Measurements from ENCODE around the gene MINDY4. TPM values are rescaled to one million over a fixed set of nuclear protein-coding genes. Genes with fewer than 3 reads are reported as not detected.

Gene MINDY4
- total and polyA plus RNA-seq, 2 donors (not counting 1 experiment from before 2014, with no cell fraction given), result 6.1 to 6.3 TPM

- Histone ChIP-seq H3K27me3 (ENCODE audit: control insufficient read depth, insufficient read depth, low read length) (no peaks in the 10 kb centered on the region), H3K4me2 (ENCODE audit: extremely low read depth, insufficient read depth, low read length) (no peak overlapping the region), H3K4me1 (ENCODE audit: control insufficient read depth, extremely low read depth, insufficient read depth, low read length) (peaks cover 2% of the 10 kb centered on the region), H3K36me3 (ENCODE audit: control insufficient read depth, insufficient read depth, low read length) (no peaks in the 10 kb centered on the region), H3K79me2 (ENCODE audit: control insufficient read depth, insufficient read depth, low read length) (no peaks in the 10 kb centered on the region), H4K20me1 (ENCODE audit: control insufficient read depth, extremely low read depth, insufficient read depth, low read length) (no peaks in the 10 kb centered on the region), H2AFZ (ENCODE audit: low read length) (no peak overlapping the region), H3K9ac (ENCODE audit: insufficient read depth, low read length) (no peak overlapping the region), H3K4me3 (replicated peaks in 1 of 4; ENCODE audit: control extremely low read depth in 1 of 4, insufficient read depth in 1 of 4, low read depth in 3 of 4, low read length in 4 of 4) (no peak overlapping the region), H3K9me3 (ENCODE audit: control insufficient read depth, insufficient read depth, low read depth, low read length) (no peaks in the 10 kb centered on the region), H3K27ac (ENCODE audit: insufficient read depth, low read length) (no peak overlapping the region)
- no peak for DNase-seq (ENCODE audit: low read depth in 2 of 2)
- no peak for TF ChIP-seq CTCF (conservative IDR thresholded peaks at IDR 0.05 in 1 of 2, IDR thresholded peaks at IDR 0.05 in 1 of 2; ENCODE audit: low read depth in 1 of 2, low read length in 2 of 2)
- TF ChIP-seq EZH2 (IDR thresholded peaks at IDR 0.05; ENCODE audit: low read length, missing control alignments), result no peak
These were observed 75.2 kb downstream of the MINDY4 start for GRCh38 chr7:30846378-30846777.

- Histone ChIP-seq H3K4me2 (ENCODE audit: extremely low read depth, insufficient read depth, low read length) (no peak overlapping the region), H3K4me3 (replicated peaks in 1 of 4; ENCODE audit: control extremely low read depth in 1 of 4, insufficient read depth in 1 of 4, low read depth in 3 of 4, low read length in 4 of 4) (no peak overlapping the region), H2AFZ (ENCODE audit: low read length) (no peak overlapping the region), H3K79me2 (ENCODE audit: control insufficient read depth, insufficient read depth, low read length) (no peaks in the 10 kb centered on the region), H3K27ac (ENCODE audit: insufficient read depth, low read length) (no peak overlapping the region), H4K20me1 (ENCODE audit: control insufficient read depth, extremely low read depth, insufficient read depth, low read length) (no peaks in the 10 kb centered on the region), H3K27me3 (ENCODE audit: control insufficient read depth, insufficient read depth, low read length) (no peaks in the 10 kb centered on the region), H3K36me3 (ENCODE audit: control insufficient read depth, insufficient read depth, low read length) (no peaks in the 10 kb centered on the region), H3K9ac (ENCODE audit: insufficient read depth, low read length) (no peak overlapping the region), H3K9me3 (ENCODE audit: control insufficient read depth, insufficient read depth, low read depth, low read length) (no peaks in the 10 kb centered on the region), H3K4me1 (ENCODE audit: control insufficient read depth, extremely low read depth, insufficient read depth, low read length) (peaks cover 2% of the 10 kb centered on the region)
- DNase-seq (ENCODE audit: low read depth in 2 of 2), result no peak
- TF ChIP-seq CTCF (conservative IDR thresholded peaks at IDR 0.05 in 1 of 2, IDR thresholded peaks at IDR 0.05 in 1 of 2; ENCODE audit: low read depth in 1 of 2, low read length in 2 of 2), result no peak
- TF ChIP-seq EZH2 (IDR thresholded peaks at IDR 0.05; ENCODE audit: low read length, missing control alignments), result no peak
These were observed 77.1 kb downstream of the MINDY4 start for GRCh38 chr7:30848121-30848855.

- H3K9me3 ChIP-seq (ENCODE audit: control insufficient read depth, insufficient read depth, low read depth, low read length), result no peaks in the 10 kb centered on the region
- no peak overlapping the region for H3K9ac ChIP-seq (ENCODE audit: insufficient read depth, low read length)
- H3K36me3 ChIP-seq (ENCODE audit: control insufficient read depth, insufficient read depth, low read length), result peaks cover 2% of the 10 kb centered on the region
- no peak overlapping the region for H3K27ac ChIP-seq (ENCODE audit: insufficient read depth, low read length)
- no peaks in the 10 kb centered on the region for H4K20me1 ChIP-seq (ENCODE audit: control insufficient read depth, extremely low read depth, insufficient read depth, low read length)
- DNase-seq (ENCODE audit: low read depth in 2 of 2), result no peak
- no peaks in the 10 kb centered on the region for H3K79me2 ChIP-seq (ENCODE audit: control insufficient read depth, insufficient read depth, low read length)
- H3K4me1 ChIP-seq (ENCODE audit: control insufficient read depth, extremely low read depth, insufficient read depth, low read length), result peaks cover 2% of the 10 kb centered on the region
- H3K4me3 ChIP-seq (replicated peaks in 1 of 4; ENCODE audit: control extremely low read depth in 1 of 4, insufficient read depth in 1 of 4, low read depth in 3 of 4, low read length in 4 of 4), result no peak overlapping the region
- no peak for TF ChIP-seq EZH2 (IDR thresholded peaks at IDR 0.05; ENCODE audit: low read length, missing control alignments)
- no peak for TF ChIP-seq CTCF (conservative IDR thresholded peaks at IDR 0.05 in 1 of 2, IDR thresholded peaks at IDR 0.05 in 1 of 2; ENCODE audit: low read depth in 1 of 2, low read length in 2 of 2)
- H3K27me3 ChIP-seq (ENCODE audit: control insufficient read depth, insufficient read depth, low read length), result no peaks in the 10 kb centered on the region
- no peak overlapping the region for H3K4me2 ChIP-seq (ENCODE audit: extremely low read depth, insufficient read depth, low read length)
- no peak overlapping the region for H2AFZ ChIP-seq (ENCODE audit: low read length)
These were observed 78.3 kb downstream of the MINDY4 start for GRCh38 chr7:30849565-30849964.
